ENCODE results near the gene SGF29.
"Not testable (repeated sequence)": the region's sequence is repeated elsewhere in the genome, so short reads cannot be mapped to it uniquely, and the experiment has no call there.

The SGF29 gene

GRCh38 chr16:28566233-28566925 lies 12.7 kb downstream of the SGF29 start:
- not testable (repeated sequence) for DNase-seq (ENCODE audit: low spot score)

DNA sequence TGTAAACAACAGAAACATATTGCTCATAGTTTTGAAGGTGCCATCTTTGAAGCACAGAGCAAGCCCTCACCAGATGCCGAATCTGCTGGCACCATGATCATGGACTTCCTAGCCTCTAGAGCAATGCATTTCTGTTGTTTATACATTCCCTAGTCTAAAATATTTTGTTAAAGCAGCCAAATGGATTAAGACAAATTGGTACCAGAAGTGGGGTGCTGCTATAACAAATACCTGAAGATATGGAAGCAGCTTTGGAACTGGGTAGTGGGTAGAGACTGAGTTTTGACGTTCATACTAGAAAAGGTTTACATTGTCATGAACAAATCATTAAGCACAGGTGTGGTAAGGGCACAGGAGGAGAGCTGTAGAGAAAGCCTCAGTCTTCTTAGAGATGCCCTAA lies 13.6 kb downstream of the SGF29 start:
- DNase-seq (ENCODE audit: low spot score) = no peak

DNA sequence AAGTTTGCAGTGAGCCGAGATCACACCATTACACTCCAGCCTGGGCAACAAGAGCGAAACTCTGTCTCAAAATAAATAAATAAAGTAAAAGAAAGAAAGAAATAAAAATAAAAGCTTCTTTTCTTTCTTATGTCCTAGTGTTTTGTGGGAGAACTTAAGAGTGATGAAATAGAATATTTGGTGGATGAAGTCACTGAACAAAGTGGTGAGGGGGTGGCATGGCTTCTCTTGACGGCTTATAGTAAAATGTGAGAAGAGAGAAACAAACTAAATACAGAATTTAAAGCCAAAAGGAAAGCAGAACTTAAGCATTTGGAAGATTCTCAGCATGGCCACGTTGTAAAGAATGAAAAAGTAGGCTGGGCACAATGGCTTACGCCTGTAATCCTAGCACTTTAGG lies 15.3 kb downstream of the SGF29 start:
- DNase-seq (ENCODE audit: low spot score) = no peak

DNA sequence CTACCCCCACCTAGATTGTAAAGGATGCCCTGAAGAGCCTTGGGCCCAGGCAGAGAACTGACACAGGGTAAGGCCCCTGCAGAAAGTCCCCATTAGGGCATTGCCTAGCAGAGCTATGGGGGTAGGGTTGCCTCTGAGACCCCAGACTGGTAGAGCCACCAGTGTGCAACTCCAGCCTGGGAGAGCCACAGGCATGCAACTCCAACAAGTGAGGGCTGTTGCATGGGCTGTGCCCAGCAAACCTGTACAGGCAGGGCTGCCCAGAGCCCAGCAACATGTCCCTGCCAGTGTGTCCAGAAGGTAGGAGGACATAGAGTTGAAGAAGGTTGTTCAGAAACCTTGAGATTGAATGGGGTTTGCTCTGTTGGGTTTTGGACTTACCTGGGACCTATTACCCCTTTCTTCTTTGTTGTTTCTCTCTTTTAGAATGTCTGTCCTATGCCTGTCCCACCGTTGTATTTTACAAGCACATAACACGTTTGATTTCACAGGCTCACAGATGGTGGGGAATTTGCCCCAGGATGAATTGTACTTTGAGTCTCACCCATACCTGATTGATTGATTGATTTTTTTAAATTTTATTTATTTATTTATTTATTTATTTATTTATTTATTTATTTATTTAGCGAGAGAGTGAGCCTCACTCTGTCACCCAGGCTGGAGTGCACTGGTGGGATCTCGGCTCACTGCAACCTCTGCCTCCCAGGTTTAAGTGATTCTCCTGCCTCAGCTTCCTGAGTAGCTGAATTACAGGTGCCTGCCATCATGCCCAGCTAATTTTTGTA lies 16.4 kb downstream of the SGF29 start:
- no peak for DNase-seq (ENCODE audit: low spot score)

GRCh38 chr16:28572696-28573510 lies 19.2 kb downstream of the SGF29 start:
- no peak for DNase-seq (ENCODE audit: low spot score)

GRCh38 chr16:28573738-28574718 lies 20.3 kb downstream of the SGF29 start:
- DNase-seq (ENCODE audit: low spot score) = no peak

- no peak for DNase-seq (ENCODE audit: low spot score)
These were observed 21.2 kb downstream of the SGF29 start for GRCh38 chr16:28574925-28575324.

GRCh38 chr16:28575446-28576109 lies 21.9 kb downstream of the SGF29 start:
- no peak for DNase-seq (ENCODE audit: low spot score)

GRCh38 chr16:28580726-28581315 lies 27.1 kb downstream of the SGF29 start:
- DNase-seq (ENCODE audit: low spot score) = no peak

- DNase-seq (ENCODE audit: low spot score) = no peak
These were observed 32.0 kb downstream of the SGF29 start for GRCh38 chr16:28585674-28586073.

DNA sequence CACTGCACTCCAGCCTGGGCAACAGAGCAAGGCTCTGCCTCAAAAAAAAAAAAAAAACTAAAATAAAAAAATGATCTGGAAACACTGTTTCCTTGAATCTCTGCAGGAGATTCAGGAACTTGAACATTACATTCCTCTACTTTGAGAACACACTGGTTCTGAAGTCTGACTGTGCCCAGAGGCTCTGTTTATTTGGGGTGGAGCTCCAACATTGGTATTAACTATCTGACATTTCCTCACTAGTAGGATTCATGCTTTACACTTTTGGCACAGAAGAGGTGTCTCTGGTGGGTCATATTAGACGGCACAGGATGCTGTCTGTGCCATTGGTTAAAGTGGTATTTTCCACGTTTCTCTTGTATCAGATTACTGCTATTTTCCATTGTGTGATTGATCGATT lies 32.7 kb downstream of the SGF29 start:
- DNase-seq (ENCODE audit: low spot score) = no peak

DNA sequence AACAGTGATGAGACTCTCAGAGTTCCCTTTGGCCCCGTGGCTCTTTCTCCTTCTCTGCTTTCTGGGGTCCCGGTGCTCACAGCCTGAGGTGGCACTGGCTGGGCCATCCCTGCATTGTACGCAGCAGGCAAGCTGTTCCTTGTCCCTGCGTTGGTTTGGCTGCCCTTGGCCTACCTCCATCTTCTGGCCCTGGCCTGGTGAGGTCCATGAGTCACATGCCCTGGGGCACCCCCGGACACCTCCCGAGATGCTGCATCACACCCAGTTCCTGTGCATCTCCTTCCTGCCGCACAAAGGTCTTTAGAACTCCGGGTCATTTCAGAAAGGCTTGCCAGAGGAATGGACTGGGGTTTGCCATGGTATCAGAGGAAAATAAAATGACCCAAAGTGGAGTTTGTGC lies 33.7 kb downstream of the SGF29 start:
- DNase-seq (ENCODE audit: low spot score) = no peak

GRCh38 chr16:28589069-28589468 lies 35.3 kb downstream of the SGF29 start:
- no peak for DNase-seq (ENCODE audit: low spot score)

GRCh38 chr16:28589930-28590329 lies 36.2 kb downstream of the SGF29 start:
- DNase-seq (ENCODE audit: low spot score) = no peak

DNA sequence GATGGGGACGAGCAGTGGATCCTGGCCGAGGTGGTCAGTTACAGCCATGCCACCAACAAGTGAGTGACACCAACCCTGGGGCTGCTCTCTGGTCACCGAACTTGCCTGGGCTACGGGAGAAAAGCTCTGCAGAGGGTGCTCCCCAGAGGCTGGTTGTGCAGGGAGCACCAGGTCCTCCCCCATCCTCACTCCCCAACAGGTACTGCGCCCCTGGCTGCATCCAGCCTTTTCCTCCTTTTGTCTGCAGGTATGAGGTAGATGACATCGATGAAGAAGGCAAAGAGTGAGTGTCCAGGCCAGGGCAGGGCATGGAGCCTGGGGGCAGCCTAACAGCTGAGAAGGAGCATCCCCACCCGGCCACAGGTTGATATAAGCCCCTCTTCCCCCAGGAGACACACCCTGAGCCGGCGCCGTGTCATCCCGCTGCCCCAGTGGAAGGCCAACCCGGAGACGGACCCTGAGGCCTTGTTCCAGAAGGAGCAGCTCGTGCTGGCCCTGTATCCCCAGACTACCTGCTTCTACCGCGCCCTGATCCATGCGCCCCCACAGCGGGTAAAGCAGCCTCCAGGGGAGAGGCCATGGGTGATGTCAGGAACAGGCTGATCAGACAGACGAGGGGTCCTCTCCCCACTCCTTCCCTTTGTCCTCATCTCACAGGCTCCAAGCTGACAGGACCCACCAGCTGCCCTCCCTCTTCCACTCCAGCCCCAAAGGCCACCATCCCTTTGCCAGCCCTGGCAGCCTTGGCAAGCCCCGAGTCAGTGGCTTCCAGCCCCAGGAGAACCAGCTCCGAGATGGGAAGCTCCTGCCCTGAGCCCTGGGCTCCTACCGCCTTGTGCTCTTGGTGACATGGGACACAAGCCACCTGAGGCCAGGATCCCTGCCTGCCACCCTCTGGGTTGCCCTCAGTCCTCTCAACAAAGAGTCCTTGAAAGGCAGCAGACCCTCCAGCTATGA lies 36.9 kb downstream of the SGF29 start:
- no peak for DNase-seq (ENCODE audit: low spot score)

- DNase-seq (ENCODE audit: low spot score) = no peak
These were observed 37.6 kb downstream of the SGF29 start for GRCh38 chr16:28591355-28591754.

DNA sequence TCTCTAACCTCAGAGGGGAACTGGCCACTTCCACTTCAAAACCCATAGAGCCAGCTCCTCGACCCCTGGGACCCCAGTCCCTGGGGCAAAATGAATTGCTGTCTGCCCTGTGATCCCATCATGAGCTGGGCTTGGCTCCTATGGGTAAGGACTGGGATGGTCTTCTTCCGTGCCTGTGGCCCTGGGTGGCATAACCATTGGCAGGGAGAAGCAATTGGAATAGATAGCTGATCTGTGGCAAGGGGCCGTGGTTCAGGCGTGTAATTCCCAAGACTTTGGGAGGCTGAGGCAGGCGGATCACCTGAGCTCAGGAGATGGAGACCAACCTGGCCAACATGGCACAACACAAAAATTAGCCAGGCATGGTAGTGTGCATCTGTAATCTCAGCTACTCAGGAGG lies 38.8 kb downstream of the SGF29 start:
- DNase-seq (ENCODE audit: low spot score) = no peak

- no peak for DNase-seq (ENCODE audit: low spot score)
These were observed 39.3 kb downstream of the SGF29 start for GRCh38 chr16:28592979-28593553.

DNA sequence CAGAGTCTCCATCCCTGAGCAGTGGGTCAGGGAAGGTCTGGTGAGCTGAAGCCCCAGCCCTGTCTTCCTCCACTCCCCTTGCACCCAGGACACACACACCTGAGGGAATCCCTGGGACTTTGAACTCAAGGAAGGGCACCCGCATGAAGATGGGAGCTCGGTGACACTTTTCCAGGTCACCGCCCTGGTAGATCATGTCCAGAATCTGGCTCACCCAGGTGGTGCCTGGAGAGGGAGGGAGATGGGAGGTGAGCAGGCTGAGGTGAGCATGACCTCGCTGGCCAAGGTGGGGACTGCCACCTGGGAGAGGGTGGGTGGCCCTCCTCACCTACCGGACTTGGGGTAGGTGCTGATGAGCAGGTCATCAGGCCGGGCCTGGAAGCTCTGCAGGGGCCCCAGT lies 41.7 kb downstream of the SGF29 start:
- not testable (repeated sequence) for DNase-seq (ENCODE audit: low spot score)
